ENCODE results near the gene TCF4.

DNA sequence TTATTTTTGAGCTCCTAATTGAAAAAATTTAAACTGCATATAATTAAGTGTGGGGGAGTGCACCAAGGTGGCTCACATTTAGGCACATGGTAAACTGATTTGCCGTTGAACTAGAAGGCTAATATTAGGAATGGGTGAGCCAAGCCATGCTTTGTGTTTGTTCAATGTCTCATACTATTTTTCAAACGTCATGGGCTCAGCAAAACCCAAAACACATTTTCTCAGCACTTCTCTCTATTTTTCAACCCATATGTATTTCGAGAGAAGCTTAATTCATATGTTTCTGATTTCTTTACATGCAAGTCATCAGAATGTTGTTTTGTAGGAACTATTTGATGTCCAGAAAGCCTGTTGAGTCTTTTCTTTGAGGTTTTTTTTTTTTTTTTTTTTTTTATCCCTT is 291.2 kb downstream of the TCF4 start:
- TF ChIP-seq, protein P1, sequence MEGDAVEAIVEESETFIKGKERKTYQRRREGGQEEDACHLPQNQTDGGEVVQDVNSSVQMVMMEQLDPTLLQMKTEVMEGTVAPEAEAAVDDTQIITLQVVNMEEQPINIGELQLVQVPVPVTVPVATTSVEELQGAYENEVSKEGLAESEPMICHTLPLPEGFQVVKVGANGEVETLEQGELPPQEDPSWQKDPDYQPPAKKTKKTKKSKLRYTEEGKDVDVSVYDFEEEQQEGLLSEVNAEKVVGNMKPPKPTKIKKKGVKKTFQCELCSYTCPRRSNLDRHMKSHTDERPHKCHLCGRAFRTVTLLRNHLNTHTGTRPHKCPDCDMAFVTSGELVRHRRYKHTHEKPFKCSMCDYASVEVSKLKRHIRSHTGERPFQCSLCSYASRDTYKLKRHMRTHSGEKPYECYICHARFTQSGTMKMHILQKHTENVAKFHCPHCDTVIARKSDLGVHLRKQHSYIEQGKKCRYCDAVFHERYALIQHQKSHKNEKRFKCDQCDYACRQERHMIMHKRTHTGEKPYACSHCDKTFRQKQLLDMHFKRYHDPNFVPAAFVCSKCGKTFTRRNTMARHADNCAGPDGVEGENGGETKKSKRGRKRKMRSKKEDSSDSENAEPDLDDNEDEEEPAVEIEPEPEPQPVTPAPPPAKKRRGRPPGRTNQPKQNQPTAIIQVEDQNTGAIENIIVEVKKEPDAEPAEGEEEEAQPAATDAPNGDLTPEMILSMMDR (IDR thresholded peaks at IDR 0.05), result no peak
- no peak for TF ChIP-seq POLR2A (IDR thresholded peaks at IDR 0.05)

Data from suprapubic skin (tissue), 3 donors.